HG03064 (cell line): ENCODE measurements around the gene MAU2.

Experiments
- ATAC-seq: cut with Tn5 transposase; IDR thresholded peaks from one replicate; pipeline ENCODE4 v1.9.1; 2021; ENCODE audit warnings: low read depth; ENCODE audit not compliant: unreplicated experiment

MAU2 gene, protein sequence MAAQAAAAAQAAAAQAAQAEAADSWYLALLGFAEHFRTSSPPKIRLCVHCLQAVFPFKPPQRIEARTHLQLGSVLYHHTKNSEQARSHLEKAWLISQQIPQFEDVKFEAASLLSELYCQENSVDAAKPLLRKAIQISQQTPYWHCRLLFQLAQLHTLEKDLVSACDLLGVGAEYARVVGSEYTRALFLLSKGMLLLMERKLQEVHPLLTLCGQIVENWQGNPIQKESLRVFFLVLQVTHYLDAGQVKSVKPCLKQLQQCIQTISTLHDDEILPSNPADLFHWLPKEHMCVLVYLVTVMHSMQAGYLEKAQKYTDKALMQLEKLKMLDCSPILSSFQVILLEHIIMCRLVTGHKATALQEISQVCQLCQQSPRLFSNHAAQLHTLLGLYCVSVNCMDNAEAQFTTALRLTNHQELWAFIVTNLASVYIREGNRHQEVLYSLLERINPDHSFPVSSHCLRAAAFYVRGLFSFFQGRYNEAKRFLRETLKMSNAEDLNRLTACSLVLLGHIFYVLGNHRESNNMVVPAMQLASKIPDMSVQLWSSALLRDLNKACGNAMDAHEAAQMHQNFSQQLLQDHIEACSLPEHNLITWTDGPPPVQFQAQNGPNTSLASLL

DNA sequence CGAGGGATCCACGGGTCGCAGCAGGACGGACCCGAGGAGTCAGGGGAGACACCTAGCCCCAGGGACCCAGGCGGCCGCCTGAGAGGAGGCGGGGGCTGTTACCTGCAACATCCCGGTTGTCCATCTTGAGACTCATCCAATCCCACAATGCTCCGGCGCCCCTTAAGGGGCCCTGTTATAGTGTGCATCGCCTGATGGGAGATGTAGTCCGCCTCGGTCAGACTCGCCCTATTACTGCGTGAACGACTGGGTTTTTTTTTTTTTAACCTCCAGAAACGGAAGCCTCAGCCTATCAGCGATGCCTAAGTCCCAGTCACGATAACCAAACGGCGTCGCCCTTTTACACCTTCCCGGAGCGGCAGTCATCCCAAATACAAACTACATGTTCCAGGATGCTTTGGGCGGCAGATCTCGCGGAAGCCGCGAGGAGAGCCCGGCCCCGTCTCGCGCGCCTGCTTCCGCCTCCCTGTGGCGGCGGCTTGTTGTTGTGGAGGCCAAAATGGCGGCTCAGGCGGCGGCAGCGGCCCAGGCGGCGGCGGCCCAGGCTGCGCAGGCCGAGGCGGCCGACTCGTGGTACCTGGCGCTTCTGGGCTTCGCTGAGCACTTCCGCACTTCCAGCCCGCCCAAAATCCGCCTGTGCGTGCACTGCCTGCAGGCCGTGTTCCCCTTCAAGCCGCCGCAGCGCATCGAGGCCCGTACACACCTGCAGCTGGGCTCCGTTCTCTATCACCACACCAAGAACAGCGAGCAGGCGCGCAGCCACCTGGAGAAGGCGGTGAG lies at the start of gene MAU2, which contains the start of gene SUGP1:
Gene MAU2, plus strand, starts transcription at position 469 of the 780 bp plus-strand sequence. Its CDS starts 31 bp downstream, at position 500.
Gene SUGP1, minus strand, starts transcription at position 149 of the 780 bp plus-strand sequence. Its CDS starts 13 bp downstream, at position 136.
- peak; percentile 86 for ATAC-seq

- no peak for ATAC-seq
These were observed 48.6 kb upstream of the MAU2 start for GRCh38 chr19:19271828-19272599.

DNA sequence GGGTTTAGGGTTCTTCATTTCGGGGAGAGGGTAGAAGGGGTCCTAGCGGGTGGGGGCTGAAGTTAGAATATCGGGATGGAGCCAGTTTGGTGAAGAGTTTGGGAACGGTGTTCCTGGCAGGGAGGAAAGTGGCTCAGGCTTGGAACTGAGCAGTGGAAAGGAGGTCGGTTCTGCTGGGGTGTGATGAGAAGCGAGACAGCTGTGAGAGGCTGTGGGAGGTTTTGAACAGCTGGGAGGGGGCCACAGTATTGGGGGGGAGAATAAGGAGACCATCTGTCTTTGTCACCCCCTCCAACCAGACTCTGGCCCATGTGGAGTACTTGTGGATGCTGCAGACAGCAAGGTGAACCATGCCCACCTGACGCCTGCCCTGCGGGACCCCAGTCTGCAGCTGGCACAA lies 46.5 kb upstream of the MAU2 start:
- ATAC-seq: no peak

DNA sequence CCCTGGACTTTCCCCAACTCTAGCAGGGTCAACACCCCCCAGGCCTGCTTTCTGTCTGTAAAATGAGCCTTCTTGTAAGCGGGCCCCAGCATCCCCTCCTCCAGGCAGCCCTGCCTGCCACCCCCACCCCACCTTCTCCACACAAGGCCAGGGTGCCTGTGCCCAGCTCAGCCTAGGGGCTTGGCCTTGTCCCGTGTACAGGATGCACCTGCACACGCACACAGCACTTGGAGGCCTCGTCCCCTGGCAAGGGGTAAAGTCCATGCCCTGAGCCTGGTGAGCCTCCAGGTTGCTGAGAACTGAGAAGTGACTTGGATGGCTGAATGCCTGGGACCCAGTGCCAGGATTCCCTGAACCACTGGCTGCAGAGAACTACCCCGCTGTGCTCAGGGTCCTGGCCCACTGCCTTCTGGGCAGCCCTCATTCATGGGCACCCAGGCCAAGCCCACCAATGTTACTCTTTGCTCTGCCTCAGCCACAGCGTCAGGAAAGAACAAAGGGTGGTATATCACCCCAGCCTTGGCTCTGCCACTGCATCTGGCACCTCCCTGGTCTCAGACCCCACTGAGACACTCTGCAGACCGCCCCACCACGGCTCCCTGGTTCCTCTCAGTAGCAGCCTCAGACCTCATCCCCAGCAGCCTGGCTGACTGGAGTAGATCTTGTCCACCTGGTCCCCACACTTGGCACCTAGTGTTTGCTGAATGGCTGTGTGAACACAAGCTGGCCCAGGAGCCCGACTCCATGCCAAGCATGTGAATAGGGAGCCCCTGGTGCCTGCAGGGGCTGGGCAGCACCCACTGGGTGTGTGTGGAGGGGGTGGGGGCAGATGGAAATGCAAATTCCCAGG lies 45.7 kb upstream of the MAU2 start:
- ATAC-seq: no peak

DNA sequence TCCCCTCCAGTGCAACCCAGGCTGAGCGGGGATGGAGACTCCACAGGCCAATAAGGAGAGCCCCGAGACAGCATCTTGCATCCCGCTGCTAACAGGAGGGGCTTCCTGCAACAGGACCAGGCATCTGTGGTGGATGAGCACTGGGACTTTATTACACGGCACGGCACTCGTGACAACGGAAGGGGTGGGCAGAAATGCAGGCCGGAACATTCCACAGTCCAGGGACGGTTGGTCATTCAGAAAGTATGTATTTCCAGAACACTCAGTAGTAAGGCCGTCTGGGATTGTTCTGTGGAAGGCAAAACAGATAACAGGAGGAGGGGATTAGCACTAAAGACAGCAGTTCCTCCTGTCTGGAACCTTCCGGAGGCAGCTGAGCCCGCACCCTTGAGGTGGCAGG lies 44.2 kb upstream of the MAU2 start:
- ATAC-seq: no peak

GRCh38 chr19:19276851-19277250 lies 43.8 kb upstream of the MAU2 start:
- ATAC-seq: no peak

- no peak for ATAC-seq
These were observed 42.3 kb upstream of the MAU2 start for GRCh38 chr19:19278315-19278714.

GRCh38 chr19:19279062-19279612 lies 41.5 kb upstream of the MAU2 start:
- no peak for ATAC-seq

DNA sequence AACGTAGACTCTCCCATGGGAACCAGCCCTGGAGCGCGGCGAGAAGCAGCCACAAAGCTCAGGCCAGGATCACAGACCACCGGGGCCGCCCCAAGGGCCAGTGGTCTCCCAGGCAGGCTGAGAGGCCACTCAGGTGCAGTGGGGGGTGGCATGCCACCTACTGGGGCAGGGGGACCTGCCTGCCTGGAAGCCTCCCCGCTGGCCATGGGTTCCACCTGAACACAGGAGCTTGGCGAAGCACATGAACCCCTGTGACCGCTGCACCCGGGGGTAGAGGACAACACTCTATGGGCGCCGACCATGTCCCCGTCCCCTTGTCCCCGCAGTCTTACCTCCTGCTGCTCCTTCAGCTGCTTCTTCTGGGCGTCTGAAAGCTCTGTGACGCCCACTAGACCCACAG lies 40.8 kb upstream of the MAU2 start:
- ATAC-seq: no peak

DNA sequence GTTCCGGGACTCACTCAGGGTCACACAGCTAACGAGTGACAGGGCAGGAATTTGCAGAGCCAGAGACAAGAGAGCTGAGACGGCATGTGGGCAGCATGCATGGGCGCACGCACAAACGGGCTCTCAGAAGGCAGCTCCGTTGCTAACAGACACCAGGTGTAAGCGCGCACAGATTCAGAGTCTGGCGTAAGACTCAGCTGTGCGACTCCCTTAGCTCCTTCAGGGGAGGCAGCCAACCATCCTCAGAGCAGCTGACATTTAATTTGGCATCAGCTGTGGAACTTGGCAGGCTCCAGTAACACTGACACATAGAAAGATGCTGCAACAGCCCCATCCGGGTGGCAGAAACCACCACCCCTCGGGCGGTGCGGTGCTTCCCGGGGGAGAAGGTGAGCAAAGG lies 40.1 kb upstream of the MAU2 start:
- ATAC-seq: no peak

GRCh38 chr19:19285686-19286085 lies 34.9 kb upstream of the MAU2 start:
- no peak for ATAC-seq

- ATAC-seq: no peak
These were observed 28.0 kb upstream of the MAU2 start for GRCh38 chr19:19292607-19293006.

DNA sequence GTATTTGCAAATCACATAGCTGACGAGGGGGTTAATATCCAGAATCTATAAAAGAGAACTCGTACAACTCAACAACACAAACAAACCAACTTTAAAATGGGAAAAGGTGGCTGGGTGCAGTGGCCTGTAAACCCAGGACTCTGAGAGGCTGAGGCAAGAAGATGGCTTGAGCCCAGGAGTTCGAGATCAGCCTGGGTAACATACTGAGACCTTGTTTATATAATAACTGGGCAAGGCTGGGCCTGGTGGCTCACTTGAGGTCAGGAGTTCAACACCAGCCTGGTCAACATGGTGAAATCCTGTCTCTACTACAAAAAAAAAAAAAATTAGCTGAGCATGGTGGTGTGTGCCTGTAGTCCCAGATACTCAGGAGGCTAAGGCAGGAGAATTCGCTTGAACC lies 25.7 kb upstream of the MAU2 start:
- ATAC-seq: no peak

- no peak for ATAC-seq
These were observed 23.5 kb upstream of the MAU2 start for GRCh38 chr19:19296953-19297689.

GRCh38 chr19:19297759-19298158 lies 22.9 kb upstream of the MAU2 start:
- no peak for ATAC-seq

DNA sequence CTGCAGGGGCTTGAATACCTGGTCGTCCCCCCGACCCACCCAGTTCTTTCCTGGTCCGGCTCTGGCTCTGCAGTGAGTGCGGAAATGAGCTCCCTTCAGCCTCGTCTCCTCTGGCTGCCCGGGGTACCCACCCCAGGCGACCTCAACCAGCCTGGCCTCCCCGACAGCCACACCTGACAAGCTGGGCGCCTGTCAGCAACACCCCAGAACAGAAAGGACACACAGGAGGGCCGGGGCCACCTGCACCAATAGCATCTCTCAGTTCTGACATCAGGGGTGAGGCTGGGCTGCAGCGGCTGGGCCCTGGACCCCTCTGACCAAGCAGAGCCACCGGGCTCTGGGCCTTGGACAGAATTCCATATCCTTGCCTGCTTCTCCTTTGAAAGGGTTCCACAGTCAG lies 20.0 kb upstream of the MAU2 start:
- ATAC-seq: no peak

- no peak for ATAC-seq
These were observed 17.2 kb upstream of the MAU2 start for GRCh38 chr19:19303411-19303810.

- no peak for ATAC-seq
These were observed 16.3 kb upstream of the MAU2 start for GRCh38 chr19:19304186-19304965.
